Vagina (tissue), 2 donors: ENCODE measurements around the gene DVL2.

Source experiments
- POLR2A ChIP-seq, 2 donors: fragments of 450-650 bp; IDR thresholded peaks; one replicate each; pipeline ENCODE4 v1.6.1; 2017; ENCODE audit warnings: antibody characterized with exemption in 2 of 2, mild to moderate bottlenecking in 2 of 2, moderate library complexity in 2 of 2
- POLR2AphosphoS5 ChIP-seq, 2 donors: sonication (generic); formaldehyde crosslinking; IDR thresholded peaks; one replicate each; pipeline ENCODE4 v1.9.0; 2017; ENCODE audit warnings: antibody characterized with exemption in 2 of 2, mild to moderate bottlenecking in 2 of 2, low read depth in 1 of 2; ENCODE audit not compliant: insufficient read depth in 1 of 2
- TF ChIP-seq, protein P1 (sequence below), 3 experiments: fragments of 450-650 bp in 2 of 3; fragments of 200-600 bp in 1 of 3; sonication (generic) in 1 of 3; IDR thresholded peaks; one replicate each; pipeline ENCODE4 v1.5.1; 2017 to 2019; ENCODE audit warnings: antibody characterized with exemption in 3 of 3, mild to moderate bottlenecking in 2 of 3, moderate library complexity in 2 of 3

DNA sequence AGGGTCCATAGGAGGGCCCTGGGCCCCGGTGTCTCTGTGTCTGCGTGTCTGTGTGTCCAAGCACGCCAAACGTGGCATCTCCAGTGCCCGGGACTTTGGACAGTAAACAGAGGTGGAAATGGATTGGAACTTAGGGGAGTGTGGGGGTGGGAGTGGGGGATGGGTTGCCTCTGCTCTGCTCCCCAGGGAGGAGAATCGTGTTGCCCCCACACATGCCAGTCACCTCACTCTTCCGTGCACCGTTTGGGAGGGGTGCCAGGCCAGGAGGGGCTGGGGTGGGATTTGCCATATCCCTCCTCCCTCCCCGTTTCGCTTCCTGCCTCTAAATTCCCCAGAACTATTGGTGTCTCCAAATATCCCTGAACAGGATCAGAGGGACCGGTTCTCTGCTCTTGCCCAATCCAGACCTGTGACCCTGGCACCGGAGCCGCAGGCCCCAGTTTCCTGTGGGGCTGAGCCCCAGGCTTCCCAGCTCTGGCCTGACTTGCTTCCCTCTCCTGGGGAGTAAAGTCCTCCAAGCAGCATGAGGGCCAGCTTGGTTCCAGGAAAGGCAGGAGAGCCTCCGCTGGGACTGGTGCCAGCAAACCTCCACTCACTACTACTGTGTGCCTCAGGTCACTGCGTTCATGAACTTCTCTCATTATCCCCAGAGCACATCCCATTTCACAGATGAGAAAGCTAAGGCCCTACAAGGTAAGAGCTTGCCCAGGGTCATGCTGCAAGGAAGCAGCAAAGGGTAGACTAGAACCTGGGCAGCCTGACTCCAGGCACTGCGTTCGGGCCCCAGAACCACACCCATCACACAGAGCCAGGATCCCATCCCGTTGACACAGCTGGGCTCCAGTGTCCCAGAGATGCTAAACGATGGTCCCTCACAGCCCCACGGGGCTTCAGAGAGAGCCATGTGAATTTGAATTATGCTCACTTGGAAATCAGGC is 54.7 kb downstream of the DVL2 start, which contains the start of gene ASGR1:
- TF ChIP-seq, protein P1, sequence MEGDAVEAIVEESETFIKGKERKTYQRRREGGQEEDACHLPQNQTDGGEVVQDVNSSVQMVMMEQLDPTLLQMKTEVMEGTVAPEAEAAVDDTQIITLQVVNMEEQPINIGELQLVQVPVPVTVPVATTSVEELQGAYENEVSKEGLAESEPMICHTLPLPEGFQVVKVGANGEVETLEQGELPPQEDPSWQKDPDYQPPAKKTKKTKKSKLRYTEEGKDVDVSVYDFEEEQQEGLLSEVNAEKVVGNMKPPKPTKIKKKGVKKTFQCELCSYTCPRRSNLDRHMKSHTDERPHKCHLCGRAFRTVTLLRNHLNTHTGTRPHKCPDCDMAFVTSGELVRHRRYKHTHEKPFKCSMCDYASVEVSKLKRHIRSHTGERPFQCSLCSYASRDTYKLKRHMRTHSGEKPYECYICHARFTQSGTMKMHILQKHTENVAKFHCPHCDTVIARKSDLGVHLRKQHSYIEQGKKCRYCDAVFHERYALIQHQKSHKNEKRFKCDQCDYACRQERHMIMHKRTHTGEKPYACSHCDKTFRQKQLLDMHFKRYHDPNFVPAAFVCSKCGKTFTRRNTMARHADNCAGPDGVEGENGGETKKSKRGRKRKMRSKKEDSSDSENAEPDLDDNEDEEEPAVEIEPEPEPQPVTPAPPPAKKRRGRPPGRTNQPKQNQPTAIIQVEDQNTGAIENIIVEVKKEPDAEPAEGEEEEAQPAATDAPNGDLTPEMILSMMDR (IDR thresholded peaks at IDR 0.05), result no peak
- TF ChIP-seq POLR2AphosphoS5 (IDR thresholded peaks at IDR 0.05; ENCODE audit: insufficient read depth in 1 of 2, low read depth in 1 of 2) (no peak), POLR2A (IDR thresholded peaks at IDR 0.05) (no peak)
